Loucy (cell line): ENCODE measurements around the gene PI4KA.

Source experiments
- H2AFZ ChIP-seq: fragments of 200-600 bp; sonication (generic); 2 replicates; pipeline ENCODE4 v1.6.0; 2016; ENCODE audit warnings: antibody characterized with exemption, mild to moderate bottlenecking, low read length, moderate library complexity
- H3F3A ChIP-seq: fragments of 200-600 bp; 2 replicates; pipeline ENCODE4 v1.6.0; 2016; ENCODE audit warnings: antibody characterized with exemption, low read depth, mild to moderate bottlenecking
- H3K27me3 ChIP-seq: fragments of 200-600 bp; sonication (generic); 2 replicates; pipeline ENCODE4 v1.6.1; 2014; ENCODE audit warnings: low read length, mild to moderate bottlenecking; ENCODE audit not compliant: insufficient read depth, poor library complexity, severe bottlenecking
- H3K36me3 ChIP-seq: fragments of 200-600 bp; sonication (generic); 2 replicates; pipeline ENCODE4 v1.6.1; 2016; ENCODE audit warnings: low read length; ENCODE audit not compliant: insufficient read depth
- H3K4me1 ChIP-seq: fragments of 200-600 bp; sonication (generic); 2 replicates; pipeline ENCODE4 v1.5.1; 2014; ENCODE audit warnings: low read length, mild to moderate bottlenecking; ENCODE audit not compliant: insufficient read depth, poor library complexity, severe bottlenecking
- H3K4me2 ChIP-seq: fragments of 200-600 bp; sonication (generic); 2 replicates; pipeline ENCODE4 v1.6.0; 2014; ENCODE audit warnings: antibody characterized with exemption, low read length, low read depth, mild to moderate bottlenecking; ENCODE audit not compliant: poor library complexity, severe bottlenecking
- H3K4me3 ChIP-seq: fragments of 200-600 bp; sonication (generic); 2 replicates; pipeline ENCODE4 v1.5.1; 2014; ENCODE audit warnings: low read length, mild to moderate bottlenecking, mixed read lengths; ENCODE audit not compliant: poor library complexity, severe bottlenecking
- H3K79me2 ChIP-seq: fragments of 200-600 bp; sonication (generic); 2 replicates; pipeline ENCODE4 v1.6.1; 2014; ENCODE audit warnings: low read length; ENCODE audit not compliant: insufficient read depth
- H3K9ac ChIP-seq: fragments of 200-600 bp; sonication (generic); 2 replicates; pipeline ENCODE4 v1.6.0; 2014; ENCODE audit warnings: mild to moderate bottlenecking, low read depth, low read length, moderate library complexity; ENCODE audit not compliant: poor library complexity, severe bottlenecking
- H3K9me2 ChIP-seq: fragments of 200-600 bp; sonication (generic); replicated peaks from 2 replicates; pipeline ENCODE4 v1.6.1; 2016; ENCODE audit warnings: low read depth, low read length, mixed read lengths
- H3K9me3 ChIP-seq: fragments of 200-600 bp; sonication (generic); 2 replicates; pipeline ENCODE4 v1.6.1; 2014; ENCODE audit warnings: mild to moderate bottlenecking, antibody characterized with exemption, low read length, low read depth; ENCODE audit not compliant: insufficient read depth
- H4K20me1 ChIP-seq: fragments of 200-600 bp; sonication (generic); 2 replicates; pipeline ENCODE4 v1.6.0; 2014; ENCODE audit warnings: antibody characterized with exemption, low read length, mild to moderate bottlenecking; ENCODE audit not compliant: insufficient read depth, poor library complexity, severe bottlenecking
- EZH2phosphoT487 ChIP-seq: fragments of 200-600 bp; IDR thresholded peaks from 2 replicates; pipeline ENCODE4 v1.6.1; 2018; ENCODE audit warnings: antibody characterized with exemption, mild to moderate bottlenecking, moderate library complexity, borderline replicate concordance
- TF ChIP-seq, protein P1 (sequence below): fragments of 200-600 bp; sonication (generic); conservative IDR thresholded peaks from 2 replicates; pipeline ENCODE4 v1.5.1; 2014; ENCODE audit warnings: mild to moderate bottlenecking, antibody characterized with exemption, low read length

The PI4KA gene

DNA sequence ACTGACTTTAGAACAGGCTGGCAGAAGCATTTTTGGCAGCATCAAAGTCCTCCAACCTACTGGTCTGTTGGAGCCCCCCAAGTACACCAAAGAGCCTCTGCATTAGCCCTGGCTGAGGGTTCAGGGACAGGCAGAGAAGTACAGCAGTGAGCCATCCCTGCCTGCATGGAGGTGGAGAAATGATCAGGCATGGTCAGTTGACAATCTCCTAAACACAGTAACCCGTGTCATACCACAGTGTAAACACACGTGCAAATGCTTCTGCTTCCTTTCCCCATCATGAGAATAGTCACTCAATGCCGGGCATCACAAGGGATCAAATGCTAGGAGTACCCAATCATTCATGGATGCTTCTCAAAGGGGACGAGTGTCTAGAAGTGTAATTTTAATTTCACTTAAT, 76.5 kb downstream of the PI4KA start:
- Histone ChIP-seq H3K4me1 (peaks cover 12% of the 10 kb centered on the region), H3K27me3 (no peaks in the 10 kb centered on the region), H4K20me1 (no peaks in the 10 kb centered on the region), H3K36me3 (peaks cover 25% of the 10 kb centered on the region; the same call in 1 of the 2 replicates), H3K4me3 (no peak overlapping the region), H2AFZ (no peak overlapping the region), H3F3A (no peaks in the 10 kb centered on the region), H3K9me2 (no peaks in the 10 kb centered on the region), H3K9me3 (no peaks in the 10 kb centered on the region), H3K79me2 (no peaks in the 10 kb centered on the region), H3K4me2 (no peak overlapping the region), H3K9ac (no peak overlapping the region)
- TF ChIP-seq, protein P1, sequence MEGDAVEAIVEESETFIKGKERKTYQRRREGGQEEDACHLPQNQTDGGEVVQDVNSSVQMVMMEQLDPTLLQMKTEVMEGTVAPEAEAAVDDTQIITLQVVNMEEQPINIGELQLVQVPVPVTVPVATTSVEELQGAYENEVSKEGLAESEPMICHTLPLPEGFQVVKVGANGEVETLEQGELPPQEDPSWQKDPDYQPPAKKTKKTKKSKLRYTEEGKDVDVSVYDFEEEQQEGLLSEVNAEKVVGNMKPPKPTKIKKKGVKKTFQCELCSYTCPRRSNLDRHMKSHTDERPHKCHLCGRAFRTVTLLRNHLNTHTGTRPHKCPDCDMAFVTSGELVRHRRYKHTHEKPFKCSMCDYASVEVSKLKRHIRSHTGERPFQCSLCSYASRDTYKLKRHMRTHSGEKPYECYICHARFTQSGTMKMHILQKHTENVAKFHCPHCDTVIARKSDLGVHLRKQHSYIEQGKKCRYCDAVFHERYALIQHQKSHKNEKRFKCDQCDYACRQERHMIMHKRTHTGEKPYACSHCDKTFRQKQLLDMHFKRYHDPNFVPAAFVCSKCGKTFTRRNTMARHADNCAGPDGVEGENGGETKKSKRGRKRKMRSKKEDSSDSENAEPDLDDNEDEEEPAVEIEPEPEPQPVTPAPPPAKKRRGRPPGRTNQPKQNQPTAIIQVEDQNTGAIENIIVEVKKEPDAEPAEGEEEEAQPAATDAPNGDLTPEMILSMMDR, result no peak
- TF ChIP-seq EZH2phosphoT487, result no peak

DNA sequence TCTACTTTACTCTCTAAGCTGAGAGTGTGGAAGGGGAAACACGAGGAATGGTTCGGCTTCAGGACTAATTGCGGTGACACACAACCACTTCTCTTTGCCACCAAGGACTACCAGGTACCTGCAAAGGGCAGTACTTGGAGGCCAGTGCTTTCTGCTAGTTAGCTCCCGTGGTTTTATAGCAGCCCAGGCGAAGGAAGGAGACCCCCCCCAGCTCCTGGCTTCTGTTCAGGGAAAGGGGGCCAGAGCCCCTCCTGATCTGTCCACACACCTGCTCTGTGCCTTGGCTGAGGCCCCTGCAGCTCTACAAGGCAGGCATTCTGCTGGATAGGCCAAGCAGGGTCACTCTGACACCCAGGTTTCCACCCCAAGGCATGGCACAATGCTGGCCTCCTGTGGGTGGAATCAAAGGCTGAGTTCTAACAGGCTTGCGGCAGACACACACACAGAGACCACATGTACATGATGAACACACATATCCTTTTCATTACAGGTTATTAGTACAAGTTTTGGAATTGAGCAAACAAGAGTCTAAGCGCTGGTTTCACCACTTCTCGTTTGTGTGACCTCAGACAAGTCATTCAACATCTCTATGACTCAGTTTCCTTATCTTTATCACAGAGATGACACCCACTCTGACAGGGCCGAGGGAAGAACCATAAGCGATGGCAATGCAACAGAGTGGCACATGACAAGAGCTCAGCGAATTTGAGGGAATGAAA, 77.2 kb downstream of the PI4KA start:
- Histone ChIP-seq H3K4me3 (no peak overlapping the region), H3K36me3 (peaks cover 18% of the 10 kb centered on the region; the same call in 1 of the 2 replicates), H3K79me2 (no peaks in the 10 kb centered on the region), H3K4me1 (peaks cover 12% of the 10 kb centered on the region), H4K20me1 (no peaks in the 10 kb centered on the region), H3F3A (no peaks in the 10 kb centered on the region), H3K4me2 (no peak overlapping the region), H3K9me2 (no peaks in the 10 kb centered on the region), H2AFZ (no peak overlapping the region), H3K9me3 (no peaks in the 10 kb centered on the region), H3K9ac (no peak overlapping the region), H3K27me3 (no peaks in the 10 kb centered on the region)
- no peak for TF ChIP-seq EZH2phosphoT487
- TF ChIP-seq, protein P1, result no peak

DNA sequence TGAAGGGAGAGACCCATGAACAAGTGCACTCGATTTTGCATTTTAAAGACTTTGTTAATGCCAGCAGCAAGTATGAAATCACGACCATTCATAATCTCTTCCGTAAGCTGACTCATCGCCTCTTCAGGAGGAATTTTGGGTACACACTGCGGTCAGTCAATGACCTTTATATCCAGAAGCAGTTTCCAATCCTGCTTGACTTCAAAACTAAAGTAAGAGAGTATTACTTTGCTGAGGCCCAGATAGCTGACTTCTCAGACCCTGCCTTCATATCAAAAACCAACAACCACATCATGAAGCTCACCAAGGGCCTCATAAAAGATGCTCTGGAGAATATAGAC, 78.8 kb downstream of the PI4KA start:
- H3K36me3 ChIP-seq, result peaks cover 16% of the 10 kb centered on the region; the same call in 1 of the 2 replicates
- H3K79me2 ChIP-seq, result no peaks in the 10 kb centered on the region
- no peak overlapping the region for H3K9ac ChIP-seq
- no peak overlapping the region for H3K4me2 ChIP-seq
- TF ChIP-seq, protein P1, result no peak
- TF ChIP-seq EZH2phosphoT487, result no peak
- H2AFZ ChIP-seq, result no peak overlapping the region
- H3K9me3 ChIP-seq, result no peaks in the 10 kb centered on the region
- peaks cover 12% of the 10 kb centered on the region for H3K4me1 ChIP-seq
- no peaks in the 10 kb centered on the region for H3K9me2 ChIP-seq
- H3K4me3 ChIP-seq, result no peak overlapping the region
- no peaks in the 10 kb centered on the region for H3K27me3 ChIP-seq
- H4K20me1 ChIP-seq, result no peaks in the 10 kb centered on the region
- H3F3A ChIP-seq, result no peaks in the 10 kb centered on the region
